Measurements from ENCODE around the gene PLA2G10.
"Not testable (repeated sequence)": the region's sequence is repeated elsewhere in the genome, so short reads cannot be mapped to it uniquely, and the experiment has no call there.

The PLA2G10 gene

GRCh38 chr16:14658063-14658462 is 36.0 kb downstream of the PLA2G10 start:
- DNase-seq = no peak

DNA sequence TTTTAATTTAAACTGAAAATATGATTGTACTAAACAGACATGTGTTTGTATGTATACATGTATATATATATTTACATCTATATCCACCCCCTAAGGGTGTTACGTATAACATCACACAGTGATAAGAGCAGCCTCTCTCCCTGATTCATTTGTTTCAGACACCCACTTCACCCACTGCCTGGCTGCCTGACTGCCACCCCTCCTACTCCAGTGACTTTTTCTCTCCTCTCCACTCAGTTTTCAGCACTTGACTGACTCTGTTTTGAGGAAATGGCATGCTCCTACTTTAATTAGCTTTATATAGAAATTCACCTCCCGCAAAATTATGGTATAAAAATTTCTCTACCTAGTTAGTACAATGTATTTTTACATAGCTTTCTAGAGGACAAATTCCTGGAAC is 41.4 kb downstream of the PLA2G10 start:
- DNase-seq = no peak

DNA sequence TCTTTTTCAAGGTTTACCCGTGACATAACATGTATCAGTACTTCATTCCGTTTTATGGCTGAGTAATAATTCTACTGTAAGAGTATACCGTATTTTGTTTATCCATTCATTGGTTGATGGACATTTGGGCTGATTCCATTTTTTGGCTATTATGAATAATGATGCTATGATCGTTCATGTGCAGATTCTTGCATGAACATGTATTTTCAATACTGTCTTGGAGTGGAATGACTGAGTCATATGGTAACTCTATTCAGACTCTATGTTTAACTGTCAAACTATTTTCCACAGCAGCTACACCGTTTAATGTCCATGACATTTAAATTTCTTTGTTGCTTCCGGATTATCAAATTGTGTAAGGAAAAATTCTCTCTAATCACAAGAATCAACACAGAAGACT is 43.5 kb downstream of the PLA2G10 start:
- no peak for DNase-seq

GRCh38 chr16:14649816-14650215 is 44.3 kb downstream of the PLA2G10 start:
- DNase-seq = no peak

DNA sequence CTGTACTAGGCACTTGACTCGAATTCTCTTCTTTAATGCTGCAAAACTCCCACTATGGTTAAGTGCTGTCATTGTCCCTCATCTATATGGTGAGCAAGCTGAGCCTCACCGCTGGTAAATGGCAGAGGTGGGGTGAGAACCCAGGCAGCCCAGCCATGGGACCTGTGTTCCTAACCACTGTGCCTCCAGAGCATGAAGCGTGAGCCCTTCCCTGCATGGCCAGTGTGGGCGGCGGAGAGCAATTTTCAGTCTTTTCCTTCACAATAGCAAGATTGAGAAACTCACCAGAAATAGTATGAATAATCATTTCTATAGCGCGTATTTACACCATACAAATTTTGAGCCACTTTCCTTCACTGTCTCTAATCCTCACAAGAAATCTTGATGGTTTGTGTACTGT is 52.2 kb downstream of the PLA2G10 start:
- DNase-seq = no peak

GRCh38 chr16:14641206-14641605 is 52.9 kb downstream of the PLA2G10 start:
- DNase-seq = no peak

- no peak for DNase-seq
These were observed 53.6 kb downstream of the PLA2G10 start for GRCh38 chr16:14640538-14640937.

DNA sequence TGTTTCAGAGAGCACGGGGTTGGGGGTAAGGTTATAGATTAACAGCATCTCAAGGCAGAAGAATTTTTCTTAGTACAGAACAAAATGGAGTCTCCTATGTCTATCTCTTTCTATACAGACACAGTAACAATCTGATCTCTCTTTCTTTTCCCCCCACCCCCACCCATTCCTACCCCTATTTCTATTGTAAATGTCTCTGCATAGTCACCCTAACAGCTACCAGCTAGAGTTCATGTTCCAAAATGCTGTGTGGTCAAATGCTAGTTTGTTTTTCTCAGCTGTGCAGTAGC is 57.2 kb downstream of the PLA2G10 start:
- DNase-seq = not testable (repeated sequence)

DNA sequence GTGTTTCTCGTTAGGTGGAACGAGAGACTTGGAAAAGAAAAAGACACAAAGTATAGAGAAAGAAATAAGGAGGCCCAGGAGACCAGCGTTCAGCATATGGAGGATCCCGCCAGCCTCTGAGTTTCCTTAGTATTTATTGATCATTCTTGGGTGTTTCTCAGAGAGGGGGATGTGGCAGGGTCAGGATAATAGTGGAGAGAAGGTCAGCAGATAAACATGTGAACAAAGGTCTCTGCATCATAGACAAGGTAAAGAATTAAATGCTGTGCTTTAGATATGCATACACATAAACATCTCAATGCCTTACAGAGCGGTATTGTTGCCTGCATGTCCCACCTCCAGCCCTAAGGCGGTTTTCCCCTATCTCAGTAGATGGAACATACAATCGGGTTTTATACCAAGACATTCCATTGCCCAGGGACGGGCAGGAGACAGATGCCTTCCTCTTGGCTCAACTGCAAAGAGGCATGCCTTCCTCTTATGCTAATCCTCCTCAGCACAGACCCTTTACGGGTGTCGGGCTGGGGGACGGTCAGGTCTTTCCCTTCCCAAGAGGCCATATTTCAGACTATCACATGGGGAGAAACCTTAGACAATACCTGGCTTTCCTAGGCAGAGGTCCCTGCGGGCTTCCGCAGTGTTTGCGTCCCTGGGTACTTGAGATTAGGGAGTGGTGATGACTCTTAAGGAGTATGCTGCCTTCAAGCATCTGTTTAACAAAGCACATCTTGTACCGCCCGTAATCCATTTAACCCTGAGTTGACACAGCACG is 57.7 kb downstream of the PLA2G10 start:
- not testable (repeated sequence) for DNase-seq

GRCh38 chr16:14635395-14636165 is 58.5 kb downstream of the PLA2G10 start:
- DNase-seq = no peak

DNA sequence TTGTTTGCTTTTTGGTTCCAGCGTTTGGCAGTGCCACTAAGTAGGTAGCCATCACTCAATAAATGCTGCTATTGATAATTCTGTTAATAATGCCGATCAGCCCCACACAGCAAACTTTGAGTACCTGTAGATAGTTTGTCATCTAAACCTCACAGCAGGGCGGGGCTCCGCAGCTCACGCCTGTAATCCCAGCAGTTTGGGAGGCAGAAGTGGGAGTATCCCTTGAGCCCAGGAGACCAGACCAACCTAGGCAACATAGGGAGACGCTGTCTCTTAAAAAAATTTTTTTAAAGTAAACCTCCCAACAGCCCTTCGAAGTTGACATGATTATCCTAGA is 59.8 kb downstream of the PLA2G10 start:
- DNase-seq = no peak

DNA sequence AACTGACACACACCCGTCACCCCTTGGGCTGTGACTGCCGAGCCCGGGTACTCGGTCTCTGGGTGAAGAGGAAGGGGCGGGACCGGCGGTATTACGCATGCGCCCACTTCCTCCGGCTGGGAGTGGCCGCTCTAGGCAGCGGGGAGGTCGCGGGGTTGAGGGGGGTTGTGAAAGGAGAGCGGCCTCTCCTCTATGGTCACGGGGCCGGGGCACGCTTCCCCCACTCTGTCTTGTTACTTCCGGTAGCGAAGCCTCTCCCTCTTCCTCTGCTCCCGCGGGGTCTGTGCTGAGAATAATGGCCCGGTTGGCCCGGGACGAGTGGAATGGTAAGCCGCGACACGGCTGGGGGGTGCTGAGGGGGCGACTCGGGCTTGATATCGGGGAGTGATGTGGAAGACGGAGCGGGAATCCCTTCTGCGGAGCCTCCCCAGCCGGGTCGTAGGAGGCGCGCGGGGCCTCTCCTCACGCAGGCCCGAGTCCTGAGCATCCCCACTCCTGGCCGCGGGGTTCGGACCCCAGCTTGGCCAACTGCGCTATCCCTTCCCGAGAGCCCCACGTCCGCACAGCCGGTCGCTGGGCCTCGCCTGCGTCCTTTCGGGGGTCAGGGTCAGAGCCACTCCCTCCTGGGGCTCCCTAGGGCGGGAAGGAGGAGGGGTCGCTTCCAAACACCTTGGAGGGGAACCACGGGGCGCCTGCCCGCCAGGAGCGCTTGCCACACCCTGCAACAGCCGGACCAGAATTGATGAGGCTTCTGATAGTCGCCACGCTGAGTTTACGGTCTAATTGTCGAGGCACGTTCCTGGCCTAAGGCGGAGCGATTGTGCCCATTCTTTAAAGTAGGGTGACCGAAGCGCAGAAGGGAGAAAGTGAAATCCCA is 61.2 kb downstream of the PLA2G10 start, which contains the start of gene BFAR:
TSS of gene BFAR (plus strand) at position 259 of the 877 bp plus-strand sequence. CDS start 11,396 bp downstream, outside the sequence.
- peak; percentile 99 for DNase-seq

DNA sequence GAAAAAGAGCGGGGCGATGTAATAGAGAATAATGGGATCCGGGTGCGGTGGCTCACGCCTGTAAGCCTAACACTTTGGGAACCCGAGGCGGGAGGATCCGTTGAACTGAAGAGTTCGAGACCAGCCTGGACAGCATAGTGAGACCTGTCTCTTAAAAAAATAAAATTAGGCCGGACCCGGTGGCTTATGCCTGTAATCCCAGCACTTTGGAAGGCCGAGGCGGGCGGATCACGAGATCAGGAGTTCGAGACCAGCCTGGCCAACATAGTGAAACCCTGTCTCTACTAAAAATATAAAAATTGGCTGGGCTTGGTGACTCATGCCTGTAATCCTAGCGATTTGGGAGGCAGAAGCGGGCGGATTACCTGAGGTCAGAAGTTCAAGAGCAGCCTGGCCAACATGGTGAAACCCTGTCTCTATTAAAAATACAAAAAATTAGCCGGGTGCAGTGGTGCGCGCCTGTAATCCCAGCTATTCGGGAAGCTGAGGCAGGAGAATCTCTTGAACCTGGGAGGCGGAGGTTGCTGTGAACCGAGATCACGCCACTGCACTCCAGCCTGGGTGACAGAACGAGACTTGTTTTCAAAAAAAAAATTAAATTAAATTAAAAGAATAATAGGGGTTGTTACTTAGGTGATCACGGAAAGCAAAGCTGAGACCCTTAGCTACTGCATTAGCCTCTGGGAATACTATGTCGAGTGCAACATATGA is 63.3 kb downstream of the PLA2G10 start:
- not testable (repeated sequence) for DNase-seq

DNA sequence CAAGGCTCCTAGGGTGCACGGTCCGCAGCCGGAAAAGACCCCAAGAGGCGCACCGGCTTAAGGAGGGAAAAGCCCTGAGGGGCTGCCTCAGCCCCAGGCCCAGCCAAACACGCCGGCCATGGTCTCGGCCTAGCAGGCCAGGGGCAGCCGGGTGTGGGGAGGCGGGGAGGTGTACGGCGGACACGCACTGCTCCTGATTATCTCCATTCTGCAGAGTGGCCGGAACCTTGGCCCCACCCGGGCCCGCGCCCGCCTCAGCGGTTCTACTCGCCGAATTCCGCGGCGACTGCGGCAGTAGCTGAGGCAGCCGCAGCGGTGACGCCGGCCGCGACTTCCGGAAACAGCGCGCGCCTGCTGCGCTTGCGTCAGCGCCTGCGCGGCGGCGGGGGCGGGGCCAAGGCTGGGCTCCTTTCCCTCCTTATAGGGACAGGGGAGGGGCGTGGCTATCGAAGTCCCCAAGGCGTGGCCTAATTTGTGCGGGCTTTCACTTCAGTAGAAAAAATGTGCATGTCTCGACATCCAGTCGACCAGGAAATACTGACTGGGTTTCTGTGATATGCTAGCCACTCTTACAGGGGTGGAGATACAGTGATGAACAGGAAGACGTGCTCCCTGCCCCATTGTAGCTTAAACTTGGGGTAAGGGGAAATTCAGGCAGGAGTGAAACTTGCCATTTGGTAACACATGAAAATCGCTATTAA is 64.0 kb downstream of the PLA2G10 start, which contains the start of gene PARN:
TSS of gene PARN (minus strand) at position 342 of the 701 bp plus-strand sequence. CDS start at position 207, 135 bp downstream.
- peak; percentile 98 for DNase-seq

GRCh38 chr16:14629612-14629918 is 64.5 kb downstream of the PLA2G10 start:
- no peak for DNase-seq

- no peak for DNase-seq
These were observed 65.1 kb downstream of the PLA2G10 start for GRCh38 chr16:14628806-14629611.

DNA sequence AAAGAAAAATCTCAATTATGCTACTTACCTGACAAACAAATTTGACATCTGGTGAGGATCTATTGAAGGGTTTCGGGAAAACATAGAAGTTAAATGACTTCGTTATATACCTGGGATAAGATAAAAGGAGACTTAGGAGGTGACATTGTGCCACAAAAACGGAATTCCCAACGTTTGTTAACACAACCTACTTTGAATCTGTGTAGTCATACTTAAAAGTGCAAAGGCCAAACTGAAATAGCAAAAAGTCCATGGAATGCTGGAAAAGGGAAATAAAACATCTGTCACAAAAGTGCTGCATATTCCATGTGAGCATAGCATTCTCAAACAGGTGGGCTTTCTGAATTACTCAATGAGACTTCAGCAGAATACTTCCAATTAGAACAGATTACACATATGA is 67.0 kb downstream of the PLA2G10 start:
- DNase-seq = no peak
